HepG2 (cell line): Measurements from ENCODE around the gene ZBTB45. TPM values are rescaled to one million over a fixed set of nuclear protein-coding genes. Genes with fewer than 3 reads are reported as not detected.

Experiments
- ATF7 ChIP-seq, 2 experiments: fragments of 450-650 bp in 1 of 2; sonication (generic) in 1 of 2; formaldehyde crosslinking in 1 of 2; IDR thresholded peaks; 2 replicates each; pipeline versions ENCODE4 v1.4.0 to v1.6.1; 2016 to 2020; ENCODE audit warnings: antibody characterized with exemption in 1 of 2, mild to moderate bottlenecking in 1 of 2, missing genetic modification reagents in 1 of 2
- EP300 ChIP-seq, 3 experiments: sonication (generic) in 1 of 3; formaldehyde crosslinking in 1 of 3; IDR thresholded peaks; 2 replicates each; pipeline versions ENCODE4 v1.5.1 to v1.6.1; 2011 to 2020; ENCODE audit warnings: low read depth in 2 of 3, low read length in 2 of 3, borderline replicate concordance in 1 of 3, improper control_type of control experiment in 1 of 3, mild to moderate bottlenecking in 1 of 3, missing genetic modification reagents in 1 of 3, moderate library complexity in 1 of 3
- HNRNPK ChIP-seq: fragments of 200-400 bp; formaldehyde crosslinking; IDR thresholded peaks from 2 replicates; pipeline ENCODE4 v1.6.1; 2018; ENCODE audit warnings: low read length, low read depth, moderate library complexity, mild to moderate bottlenecking; ENCODE audit not compliant: poor library complexity, severe bottlenecking
- IRF9 ChIP-seq: sonication (generic); formaldehyde crosslinking; IDR thresholded peaks from 2 replicates; pipeline ENCODE4 v1.8.0; 2022; ENCODE audit warnings: missing genetic modification reagents, mild to moderate bottlenecking, borderline replicate concordance
- IRX3 ChIP-seq: sonication (generic); formaldehyde crosslinking; IDR thresholded peaks from 2 replicates; pipeline ENCODE4 v1.8.1; 2023; ENCODE audit warnings: mild to moderate bottlenecking, low read depth, missing genetic modification reagents, borderline replicate concordance
- ISX ChIP-seq: sonication (generic); formaldehyde crosslinking; conservative IDR thresholded peaks from 2 replicates; pipeline ENCODE4 v1.5.0; 2020; ENCODE audit warnings: missing genetic modification reagents
- MEF2D ChIP-seq: sonication (generic); formaldehyde crosslinking; IDR thresholded peaks from 2 replicates; pipeline ENCODE4 v1.5.1; 2020; ENCODE audit warnings: mild to moderate bottlenecking, missing genetic modification reagents
- MIXL1 ChIP-seq: IDR thresholded peaks from 2 replicates; pipeline ENCODE4 v1.6.1; 2016
- NFE2 ChIP-seq: sonication (generic); formaldehyde crosslinking; IDR thresholded peaks from 2 replicates; pipeline ENCODE4 v1.4.0; 2020; ENCODE audit warnings: missing genetic modification reagents
- NFKB2 ChIP-seq: sonication (generic); formaldehyde crosslinking; IDR thresholded peaks from 2 replicates; pipeline ENCODE4 v1.4.0; 2020; ENCODE audit warnings: missing genetic modification reagents, borderline replicate concordance
- NFYC ChIP-seq: IDR thresholded peaks from 2 replicates; pipeline ENCODE4 v1.6.1; 2016; ENCODE audit warnings: missing genetic modification reagents, missing compliant biosample characterization
- POGK ChIP-seq: sonication (generic); formaldehyde crosslinking; conservative IDR thresholded peaks from 2 replicates; pipeline ENCODE4 v1.8.0; 2022; ENCODE audit warnings: mild to moderate bottlenecking, moderate library complexity, missing genetic modification reagents
- RBFOX2 ChIP-seq: fragments of 200-400 bp; formaldehyde crosslinking; IDR thresholded peaks from 2 replicates; pipeline ENCODE4 v1.6.1; 2017; ENCODE audit warnings: low read depth, mild to moderate bottlenecking, low read length
- RFX5 ChIP-seq: IDR thresholded peaks from 2 replicates; pipeline ENCODE4 v1.6.1; 2011; ENCODE audit warnings: low read depth, low read length, improper control_type of control experiment
- TAF1 ChIP-seq: sonication (generic); formaldehyde crosslinking; IDR thresholded peaks from 2 replicates; pipeline ENCODE4 v1.4.0; 2020; ENCODE audit warnings: missing genetic modification reagents
- TMF1 ChIP-seq: sonication (generic); formaldehyde crosslinking; IDR thresholded peaks from 2 replicates; pipeline ENCODE4 v1.8.1; 2022; ENCODE audit warnings: low read depth, missing genetic modification reagents
- ZBTB1 ChIP-seq: sonication (generic); formaldehyde crosslinking; IDR thresholded peaks from 2 replicates; pipeline ENCODE4 v1.4.0; 2020; ENCODE audit warnings: missing genetic modification reagents, borderline replicate concordance
- ZFP91 ChIP-seq: sonication (generic); formaldehyde crosslinking; IDR thresholded peaks from 2 replicates; pipeline ENCODE4 v1.9.0; 2022; ENCODE audit warnings: missing genetic modification reagents, mild to moderate bottlenecking, borderline replicate concordance
- ZNF234 ChIP-seq: sonication (generic); formaldehyde crosslinking; conservative IDR thresholded peaks from 2 replicates; pipeline ENCODE4 v1.5.1; 2020; ENCODE audit warnings: mild to moderate bottlenecking, missing genetic modification reagents
- ZNF543 ChIP-seq: sonication (generic); formaldehyde crosslinking; IDR thresholded peaks from 2 replicates; pipeline ENCODE4 v1.4.0; 2020; ENCODE audit warnings: mild to moderate bottlenecking, missing genetic modification reagents
- ZNF557 ChIP-seq: sonication (generic); formaldehyde crosslinking; IDR thresholded peaks from 2 replicates; pipeline ENCODE4 v1.4.0; 2020; ENCODE audit warnings: missing genetic modification reagents
- ZNF607 ChIP-seq: sonication (generic); formaldehyde crosslinking; IDR thresholded peaks from 2 replicates; pipeline ENCODE4 v1.5.1; 2020; ENCODE audit warnings: missing genetic modification reagents, mild to moderate bottlenecking, borderline replicate concordance
- ZNF768 ChIP-seq: sonication (generic); formaldehyde crosslinking; IDR thresholded peaks from 2 replicates; pipeline ENCODE4 v1.4.0; 2020; ENCODE audit warnings: missing genetic modification reagents
- ZNF777 ChIP-seq: sonication (generic); formaldehyde crosslinking; IDR thresholded peaks from 2 replicates; pipeline ENCODE4 v1.4.0; 2020; ENCODE audit warnings: missing genetic modification reagents
- ZSCAN12 ChIP-seq: sonication (generic); formaldehyde crosslinking; IDR thresholded peaks from 2 replicates; pipeline ENCODE4 v1.9.0; 2021; ENCODE audit warnings: mild to moderate bottlenecking, missing genetic modification reagents
- polyA plus RNA-seq, 8 experiments: library from polyadenylated mRNA; depleted of rRNA in 3 of 8; stranded (reverse) in 7 of 8; unstranded in 1 of 8; fragments of >200 nt; fragmentation: Illumina TruSeq in 4 of 8; extraction: Trizol in 4 of 8; gene quantifications; 2 replicates each; pipeline versions ENCODE4 v1.2.1 to v1.2.3, GENCODE V29; 2011 to 2016; ENCODE audit warnings: low read depth in 4 of 8, missing spikeins in 1 of 8, mixed read lengths in 1 of 8; ENCODE audit not compliant: insufficient read depth in 1 of 8
- total RNA-seq, 5 experiments: library from RNA; depleted of rRNA; stranded (reverse); fragments of >200 nt; fragmentation: Illumina TruSeq; extraction: Trizol; gene quantifications; 2 replicates each; pipeline ENCODE4 v1.2.3, GENCODE V29; 2016; ENCODE audit warnings: low read depth in 1 of 5

The ZBTB45 gene
- total and polyA plus RNA-seq, 2 of the 13 experiments (the other 11 are each of a cell fraction or from before 2014, with no cell fraction given): 3.0 to 3.7 TPM

DNA sequence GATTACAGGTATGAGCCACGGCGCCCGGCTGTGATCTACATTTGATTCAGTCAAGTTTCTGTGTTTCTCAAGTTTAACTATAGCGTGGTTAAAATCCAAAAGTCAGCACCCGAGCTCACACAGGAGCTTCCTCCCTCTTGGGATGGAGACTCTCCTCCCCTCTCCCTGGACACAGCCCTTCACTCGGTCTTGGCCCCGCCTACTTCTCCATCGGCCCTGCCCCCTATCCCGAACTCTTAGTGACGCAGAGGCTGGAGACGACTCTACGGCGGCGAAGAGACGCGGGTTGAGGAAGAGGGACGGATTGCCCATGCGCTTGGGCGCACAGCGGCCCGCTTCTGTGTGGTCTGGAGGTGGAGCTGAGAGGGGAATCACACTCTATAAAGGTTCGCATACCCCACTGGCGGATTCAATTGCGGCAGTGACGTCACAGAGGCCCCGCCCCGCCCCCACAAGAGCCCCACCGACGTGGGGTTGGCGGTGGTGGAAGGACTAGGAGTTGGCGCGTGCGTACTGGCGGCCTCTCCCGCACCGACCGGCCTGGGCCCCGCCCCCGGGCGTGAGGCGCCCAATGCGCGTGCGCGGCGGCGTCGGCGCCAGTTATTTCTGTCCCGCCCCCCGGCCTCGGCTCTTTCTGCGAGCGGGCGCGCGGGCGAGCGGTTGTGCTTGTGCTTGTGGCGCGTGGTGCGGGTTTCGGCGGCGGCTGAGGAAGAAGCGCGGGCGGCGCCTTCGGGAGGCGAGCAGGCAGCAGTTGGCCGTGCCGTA lies 24.4 kb upstream of the ZBTB45 start, which contains the start of gene TRIM28 (continued):
- TF ChIP-seq NFE2 (CRISPR knock-in tag): no peak
- TF ChIP-seq ZNF607 (CRISPR knock-in tag): no peak
- peak; percentile 23; the same call in 1 of the 2 replicates for TF ChIP-seq NFYC (CRISPR knock-in tag)
- no peak for TF ChIP-seq ZBTB1 (CRISPR knock-in tag)
- peak; percentile 99 for TF ChIP-seq RBFOX2
- TF ChIP-seq TMF1 (CRISPR knock-in tag): peak; percentile 27
- TF ChIP-seq ZNF234 (CRISPR knock-in tag): no peak
- peak; percentile 52 for TF ChIP-seq ZFP91 (CRISPR knock-in tag)
- TF ChIP-seq ISX (CRISPR knock-in tag): 0 out of 2 replicates have a peak, but pooled peaks have one; percentile 74
- TF ChIP-seq HNRNPK: no peak
- TF ChIP-seq ZNF777 (CRISPR knock-in tag): peak; percentile 75
- peak; percentile 81 for TF ChIP-seq ATF7 (IDR thresholded peaks at IDR 0.05)
- no peak; the same call in 1 of the 2 replicates for TF ChIP-seq ATF7 (CRISPR knock-in tag; IDR thresholded peaks at IDR 0.05)
- 0 out of 2 replicates have a peak, but pooled peaks have one; percentile 42 for TF ChIP-seq IRX3 (CRISPR knock-in tag)
- TF ChIP-seq MEF2D (CRISPR knock-in tag): no peak
- TF ChIP-seq ZNF557 (CRISPR knock-in tag): 0 out of 2 replicates have a peak, but pooled peaks have one; percentile 74
- peak; percentile 48; the same call in 1 of the 2 replicates for TF ChIP-seq ZNF768 (CRISPR knock-in tag)
- no peak; a peak in 1 of 4 replicates for TF ChIP-seq EP300 (IDR thresholded peaks at IDR 0.05; ENCODE audit: low read depth in 2 of 2, low read length in 2 of 2)
- TF ChIP-seq EP300 (CRISPR knock-in tag; IDR thresholded peaks at IDR 0.05; ENCODE audit: borderline replicate concordance): 0 out of 2 replicates have a peak, but pooled peaks have one; percentile 33
- peak; percentile 63; the same call in 1 of the 2 replicates for TF ChIP-seq ZSCAN12 (CRISPR knock-in tag)
- TF ChIP-seq TAF1 (CRISPR knock-in tag): peak; percentile 64
- TF ChIP-seq MIXL1 (CRISPR knock-in tag): peak; percentile 31; the same call in 1 of the 2 replicates
- peak; percentile 86 for TF ChIP-seq IRF9 (CRISPR knock-in tag)
- TF ChIP-seq POGK (CRISPR knock-in tag): peak; percentile 71
- TF ChIP-seq RFX5: peak; percentile 67; the same call in 1 of the 2 replicates
- peak; percentile 66; the same call in 1 of the 2 replicates for TF ChIP-seq ZNF543 (CRISPR knock-in tag)
- peak; percentile 32 for TF ChIP-seq NFKB2
